ENCODE results near the gene FREM1.

- TF ChIP-seq CTCF (IDR thresholded peaks at IDR 0.05) (no peak), POLR2A (IDR thresholded peaks at IDR 0.05) (no peak), POLR2AphosphoS5 (IDR thresholded peaks at IDR 0.05) (no peak)
These were observed 4.2 kb downstream of the FREM1 start for GRCh38 chr9:14906000-14906399.
